Measurements from ENCODE around the gene PPP1R3G. TPM values are rescaled to one million over a fixed set of nuclear protein-coding genes. Genes with fewer than 3 reads are reported as not detected.

The PPP1R3G gene
- total RNA-seq, 2 donors from 2014 or later = not detected

DNA sequence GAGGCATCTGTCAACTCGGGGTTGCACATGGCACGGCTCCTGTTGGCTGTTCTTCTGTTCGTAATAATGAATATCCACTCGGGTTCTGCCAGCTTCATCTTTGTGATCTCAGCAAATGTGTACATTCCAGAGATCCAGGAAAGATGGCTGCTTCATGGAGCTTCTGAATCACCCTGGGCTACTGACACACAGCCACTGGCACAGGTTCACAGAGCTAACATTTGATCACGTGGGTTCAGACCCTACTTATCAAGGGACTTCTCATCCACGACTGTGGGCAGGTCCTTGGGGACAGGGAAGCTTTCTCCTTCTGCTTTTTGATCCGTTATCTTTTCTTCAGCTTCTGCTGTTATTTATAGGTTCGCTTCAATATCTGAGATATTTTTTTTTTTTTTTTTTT, 18.1 kb downstream of the PPP1R3G start:
- Mint-ChIP-seq H3K27ac (no peak overlapping the region), H3K27me3 (ENCODE audit: insufficient read depth) (peaks cover 3% of the 10 kb centered on the region), H3K4me3 (no peak overlapping the region), H3K4me1 (peaks cover 8% of the 10 kb centered on the region), H3K9me3 (no peaks in the 10 kb centered on the region), H3K36me3 (ENCODE audit: low read depth) (no peaks in the 10 kb centered on the region)
- Histone ChIP-seq H3K4me3 (ENCODE audit: low read length) (no peak overlapping the region), H3K4me1 (ENCODE audit: control insufficient read depth, insufficient read depth, low read length) (no peaks in the 10 kb centered on the region), H3K9me3 (ENCODE audit: control insufficient read depth, low read length) (no peaks in the 10 kb centered on the region), H3K27me3 (ENCODE audit: control insufficient read depth, insufficient read depth, low read length, poor library complexity, severe bottlenecking) (no peaks in the 10 kb centered on the region), H3K36me3 (ENCODE audit: control insufficient read depth, insufficient read depth, low read length) (no peaks in the 10 kb centered on the region), H3K27ac (ENCODE audit: low read depth, low read length) (no peak overlapping the region), H3K9ac (ENCODE audit: extremely low read depth, low read length, poor library complexity, severe bottlenecking) (no peak overlapping the region)
- TF ChIP-seq, protein P1, sequence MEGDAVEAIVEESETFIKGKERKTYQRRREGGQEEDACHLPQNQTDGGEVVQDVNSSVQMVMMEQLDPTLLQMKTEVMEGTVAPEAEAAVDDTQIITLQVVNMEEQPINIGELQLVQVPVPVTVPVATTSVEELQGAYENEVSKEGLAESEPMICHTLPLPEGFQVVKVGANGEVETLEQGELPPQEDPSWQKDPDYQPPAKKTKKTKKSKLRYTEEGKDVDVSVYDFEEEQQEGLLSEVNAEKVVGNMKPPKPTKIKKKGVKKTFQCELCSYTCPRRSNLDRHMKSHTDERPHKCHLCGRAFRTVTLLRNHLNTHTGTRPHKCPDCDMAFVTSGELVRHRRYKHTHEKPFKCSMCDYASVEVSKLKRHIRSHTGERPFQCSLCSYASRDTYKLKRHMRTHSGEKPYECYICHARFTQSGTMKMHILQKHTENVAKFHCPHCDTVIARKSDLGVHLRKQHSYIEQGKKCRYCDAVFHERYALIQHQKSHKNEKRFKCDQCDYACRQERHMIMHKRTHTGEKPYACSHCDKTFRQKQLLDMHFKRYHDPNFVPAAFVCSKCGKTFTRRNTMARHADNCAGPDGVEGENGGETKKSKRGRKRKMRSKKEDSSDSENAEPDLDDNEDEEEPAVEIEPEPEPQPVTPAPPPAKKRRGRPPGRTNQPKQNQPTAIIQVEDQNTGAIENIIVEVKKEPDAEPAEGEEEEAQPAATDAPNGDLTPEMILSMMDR (conservative IDR thresholded peaks at IDR 0.05) = no peak
- 88 to 94% methylated on average over 4 to 8 of the region's 8 CpGs for WGBS, 2 experiments (ENCODE audit: insufficient coverage in 1 of 2, insufficient read length in 1 of 2)
- DNase-seq = no peak

DNA sequence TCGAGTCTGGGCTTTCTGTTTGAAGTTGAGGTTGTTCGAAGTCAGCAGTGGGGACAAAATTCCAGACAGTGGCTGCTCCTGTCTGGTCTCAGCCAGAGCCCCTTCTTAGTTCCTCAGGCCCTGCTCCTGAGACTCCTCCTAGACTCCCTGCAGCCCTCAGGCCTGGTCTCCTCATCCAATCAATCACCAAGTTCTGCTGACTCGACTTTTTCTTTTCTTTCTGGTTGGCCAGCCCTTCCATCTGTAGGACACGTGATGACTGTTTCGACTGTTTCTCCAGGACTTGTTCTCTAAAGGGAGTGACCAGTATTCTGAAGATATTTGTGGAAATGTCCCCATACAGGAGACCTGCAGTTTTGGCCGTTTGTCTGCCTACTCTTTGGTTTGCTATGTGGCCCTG, 19.5 kb downstream of the PPP1R3G start:
- TF ChIP-seq, protein P1 (conservative IDR thresholded peaks at IDR 0.05) = no peak
- H3K9me3 ChIP-seq (ENCODE audit: control insufficient read depth, low read length) = no peaks in the 10 kb centered on the region
- H3K4me3 Mint-ChIP-seq = no peak overlapping the region
- H3K9ac ChIP-seq (ENCODE audit: extremely low read depth, low read length, poor library complexity, severe bottlenecking) = no peak overlapping the region
- H3K9me3 Mint-ChIP-seq = no peaks in the 10 kb centered on the region
- H3K27me3 Mint-ChIP-seq (ENCODE audit: insufficient read depth) = peaks cover 3% of the 10 kb centered on the region
- H3K36me3 Mint-ChIP-seq (ENCODE audit: low read depth) = no peaks in the 10 kb centered on the region
- H3K4me1 ChIP-seq (ENCODE audit: control insufficient read depth, insufficient read depth, low read length) = no peaks in the 10 kb centered on the region
- H3K27me3 ChIP-seq (ENCODE audit: control insufficient read depth, insufficient read depth, low read length, poor library complexity, severe bottlenecking) = no peaks in the 10 kb centered on the region
- peaks cover 8% of the 10 kb centered on the region for H3K4me1 Mint-ChIP-seq
- no peak for DNase-seq
- no peak overlapping the region for H3K4me3 ChIP-seq (ENCODE audit: low read length)
- no peaks in the 10 kb centered on the region for H3K36me3 ChIP-seq (ENCODE audit: control insufficient read depth, insufficient read depth, low read length)
- 89 to 100% methylated on average over 1 to 6 of the region's 6 CpGs for WGBS, 2 experiments (ENCODE audit: insufficient coverage in 1 of 2, insufficient read length in 1 of 2)
- no peak overlapping the region for H3K27ac Mint-ChIP-seq
- no peak overlapping the region for H3K27ac ChIP-seq (ENCODE audit: low read depth, low read length)

DNA sequence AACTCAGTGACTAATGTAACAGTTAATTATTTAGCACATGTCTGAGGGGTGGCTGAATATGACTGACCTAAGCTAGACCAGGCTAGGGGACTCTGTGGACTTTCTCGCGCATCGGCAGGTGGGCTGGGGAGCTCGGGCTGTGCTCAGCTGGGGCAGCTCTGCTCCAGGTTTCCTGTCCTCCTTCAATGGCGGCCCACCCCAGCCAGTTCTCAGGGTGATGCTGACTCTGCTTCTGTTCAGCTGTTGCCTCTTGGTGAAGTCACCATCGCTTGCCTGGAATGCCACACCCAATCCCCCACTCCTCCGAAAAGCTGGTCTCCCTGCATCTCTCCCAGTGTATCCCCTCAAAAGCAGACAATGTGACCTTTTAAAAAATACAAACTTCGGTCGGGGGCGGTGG, 20.0 kb downstream of the PPP1R3G start:
- 90 to 95% methylated on average over 8 to 10 of the region's 10 CpGs for WGBS, 2 experiments (ENCODE audit: insufficient coverage in 1 of 2, insufficient read length in 1 of 2)
- Mint-ChIP-seq H3K9me3 (no peaks in the 10 kb centered on the region), H3K4me3 (no peak overlapping the region), H3K36me3 (ENCODE audit: low read depth) (no peaks in the 10 kb centered on the region), H3K27ac (no peak overlapping the region), H3K27me3 (ENCODE audit: insufficient read depth) (peaks cover 3% of the 10 kb centered on the region), H3K4me1 (peaks cover 8% of the 10 kb centered on the region)
- H3K4me1 ChIP-seq (ENCODE audit: control insufficient read depth, insufficient read depth, low read length) = no peaks in the 10 kb centered on the region
- no peaks in the 10 kb centered on the region for H3K36me3 ChIP-seq (ENCODE audit: control insufficient read depth, insufficient read depth, low read length)
- H3K9me3 ChIP-seq (ENCODE audit: control insufficient read depth, low read length) = no peaks in the 10 kb centered on the region
- no peak overlapping the region for H3K9ac ChIP-seq (ENCODE audit: extremely low read depth, low read length, poor library complexity, severe bottlenecking)
- no peak overlapping the region for H3K27ac ChIP-seq (ENCODE audit: low read depth, low read length)
- H3K27me3 ChIP-seq (ENCODE audit: control insufficient read depth, insufficient read depth, low read length, poor library complexity, severe bottlenecking) = no peaks in the 10 kb centered on the region
- H3K4me3 ChIP-seq (ENCODE audit: low read length) = no peak overlapping the region
- TF ChIP-seq, protein P1 (conservative IDR thresholded peaks at IDR 0.05) = no peak
- DNase-seq = no peak
